ENCODE data around the gene ACSF2. TPM values are rescaled to one million over a fixed set of nuclear protein-coding genes. Genes with fewer than 3 reads are reported as not detected.
"Not testable (repeated sequence)": the region's sequence is repeated elsewhere in the genome, so short reads cannot be mapped to it uniquely, and the experiment has no call there.

The ACSF2 gene
- total and polyA plus RNA-seq, 2 donors (not counting 3 experiments of a cell fraction or from before 2014, with no cell fraction given) = 33.2 to 37.2 TPM

GRCh38 chr17:50397919-50398285 is 28.1 kb upstream of the ACSF2 start:
- Histone ChIP-seq H3K36me3 (ENCODE audit: control insufficient read depth in 2 of 2, extremely low read depth in 1 of 2, insufficient read depth in 2 of 2, low read length in 2 of 2) (peaks cover 17 to 20% of the 10 kb centered on the region in 2 experiments), H3K9ac (replicated peaks; ENCODE audit: extremely low read depth, insufficient read depth, low read length) (no peak overlapping the region), H3K9me3 (replicated peaks; ENCODE audit: control insufficient read depth, insufficient read depth, low read length) (no peaks in the 10 kb centered on the region), H3K27ac (ENCODE audit: insufficient read depth, low read depth, low read length) (no peak overlapping the region), H3K79me2 (ENCODE audit: control insufficient read depth, insufficient read depth, low read length) (peaks cover 44% of the 10 kb centered on the region), H4K20me1 (replicated peaks; ENCODE audit: control insufficient read depth, extremely low read depth, insufficient read depth, low read length) (peaks cover 3% of the 10 kb centered on the region), H3K27me3 (ENCODE audit: control insufficient read depth in 2 of 2, insufficient read depth in 2 of 2, low read length in 2 of 2) (peaks cover 0 to 2% of the 10 kb centered on the region in 2 experiments), H3K4me3 (replicated peaks in 1 of 3; ENCODE audit: insufficient read depth in 1 of 3, low read depth in 1 of 3, low read length in 3 of 3) (no peak overlapping the region), H3K9me1 (replicated peaks; ENCODE audit: control insufficient read depth, extremely low read depth, insufficient read depth, low read length) (no peaks in the 10 kb centered on the region), H3K4me2 (ENCODE audit: insufficient read depth, low read length) (peak overlapping the region; percentile 31), H3K4me1 (ENCODE audit: control insufficient read depth, extremely low read depth, insufficient read depth, low read length) (peaks cover 21% of the 10 kb centered on the region), H2AFZ (ENCODE audit: low read depth, low read length) (peak overlapping the region; percentile 66)
- dilution Hi-C loops (cut with MboI; ENCODE audit: extremely low pct_ligation_motif_present, low sequenced_read_pairs) (no loop called here), intact Hi-C loops (cut with micrococcal nuclease) (loop anchor here (1.0 to 2.0 kb wide), 2 partner anchors 29 to 81 kb away; partner anchors contain the start of gene ACSF2)
- FAIRE-seq (no peak), DNase-seq (ENCODE audit: low read depth, low spot score) (no peak)
- BruUV-seq (replicated peaks) = no TSS peak
- no peak for TF ChIP-seq JUN (IDR thresholded peaks at IDR 0.05; ENCODE audit: borderline replicate concordance, insufficient read depth, insufficient read length, low read depth)
- TF ChIP-seq CTCF (IDR thresholded peaks at IDR 0.05; ENCODE audit: extremely low read depth in 1 of 2, insufficient read depth in 1 of 2, low read depth in 1 of 2, low read length in 2 of 2) = no peak
- ChIA-PET POLR2A (interaction anchor here (0.8 to 1.7 kb wide), 2 partner anchors 32 to 81 kb away, joined by 3 to 8 read pairs; partner anchors contain the start of gene RSAD1), CTCF (interaction anchor here (0.7 to 4.6 kb wide), 24 partner anchors 9 to 241 kb away, joined by 3 to 44 read pairs (median 7); partner anchors contain the start of genes ACSF2 and RSAD1)

DNA sequence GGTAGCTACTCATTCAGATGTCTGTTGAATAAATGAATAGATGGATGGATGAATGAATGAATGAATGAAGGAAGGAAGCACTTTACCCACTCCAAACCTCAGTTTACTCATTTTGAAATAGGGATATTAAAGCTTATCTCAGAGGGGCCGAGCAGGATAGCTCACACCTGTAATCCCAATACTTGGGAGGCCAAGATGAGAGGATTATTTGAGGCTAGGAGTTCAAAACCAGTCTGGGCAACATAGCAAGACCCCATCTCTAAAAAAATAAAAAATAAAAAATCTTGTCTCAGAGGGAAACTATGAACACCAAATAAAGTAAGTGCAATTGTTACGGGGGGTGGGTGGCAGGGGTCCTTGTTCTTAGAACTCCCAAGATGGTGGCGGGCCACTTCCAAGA is 27.3 kb upstream of the ACSF2 start:
- BruUV-seq (replicated peaks); dilution Hi-C loops (cut with MboI; ENCODE audit: extremely low pct_ligation_motif_present, low sequenced_read_pairs); H3K27ac ChIP-seq (ENCODE audit: insufficient read depth, low read depth, low read length); POLR2A ChIA-PET; H3K27me3 ChIP-seq (ENCODE audit: control insufficient read depth in 2 of 2, insufficient read depth in 2 of 2, low read length in 2 of 2); H3K9me3 ChIP-seq (replicated peaks; ENCODE audit: control insufficient read depth, insufficient read depth, low read length); H3K4me2 ChIP-seq (ENCODE audit: insufficient read depth, low read length); H3K9ac ChIP-seq (replicated peaks; ENCODE audit: extremely low read depth, insufficient read depth, low read length); H4K20me1 ChIP-seq (replicated peaks; ENCODE audit: control insufficient read depth, extremely low read depth, insufficient read depth, low read length); intact Hi-C loops (cut with micrococcal nuclease); DNase-seq (ENCODE audit: low read depth, low spot score); H3K4me3 ChIP-seq (replicated peaks in 1 of 3; ENCODE audit: insufficient read depth in 1 of 3, low read depth in 1 of 3, low read length in 3 of 3); H2AFZ ChIP-seq (ENCODE audit: low read depth, low read length); FAIRE-seq; H3K9me1 ChIP-seq (replicated peaks; ENCODE audit: control insufficient read depth, extremely low read depth, insufficient read depth, low read length): not testable (repeated sequence)
- CTCF ChIA-PET = interaction anchor here (1.1 to 4.6 kb wide), 7 partner anchors 8 to 80 kb away, joined by 3 to 44 read pairs (median 17); partner anchors contain the start of genes ACSF2 and RSAD1
- peaks cover 21% of the 10 kb centered on the region for H3K4me1 ChIP-seq (ENCODE audit: control insufficient read depth, extremely low read depth, insufficient read depth, low read length)
- H3K36me3 ChIP-seq (ENCODE audit: control insufficient read depth in 2 of 2, extremely low read depth in 1 of 2, insufficient read depth in 2 of 2, low read length in 2 of 2) = peaks cover 10 to 12% of the 10 kb centered on the region in 2 experiments
- H3K79me2 ChIP-seq (ENCODE audit: control insufficient read depth, insufficient read depth, low read length) = peaks cover 36% of the 10 kb centered on the region

DNA sequence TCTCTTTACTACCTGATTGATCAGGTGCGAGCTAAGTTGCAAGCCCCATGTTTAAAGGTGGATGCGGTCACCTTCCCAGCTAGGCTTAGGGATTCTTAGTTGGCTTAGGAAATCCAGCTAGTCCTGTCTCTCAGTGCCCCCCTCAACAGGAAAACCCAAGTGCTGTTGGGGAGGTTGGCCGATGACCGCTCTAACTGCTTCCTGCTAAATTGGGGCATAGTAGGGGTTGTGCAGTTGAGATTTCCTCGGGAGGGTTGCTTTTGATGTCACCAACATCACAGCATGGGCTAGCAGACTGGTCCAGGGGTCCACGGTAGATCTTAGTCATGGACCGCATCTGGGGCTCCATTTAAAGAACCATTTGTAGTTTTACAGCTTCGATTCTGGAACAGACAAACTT is 26.4 kb upstream of the ACSF2 start:
- H3K4me3 ChIP-seq (replicated peaks in 1 of 3; ENCODE audit: insufficient read depth in 1 of 3, low read depth in 1 of 3, low read length in 3 of 3); H3K9me1 ChIP-seq (replicated peaks; ENCODE audit: control insufficient read depth, extremely low read depth, insufficient read depth, low read length); H3K9ac ChIP-seq (replicated peaks; ENCODE audit: extremely low read depth, insufficient read depth, low read length); H4K20me1 ChIP-seq (replicated peaks; ENCODE audit: control insufficient read depth, extremely low read depth, insufficient read depth, low read length); H2AFZ ChIP-seq (ENCODE audit: low read depth, low read length); H3K36me3 ChIP-seq (ENCODE audit: control insufficient read depth in 2 of 2, extremely low read depth in 1 of 2, insufficient read depth in 2 of 2, low read length in 2 of 2); H3K27ac ChIP-seq (ENCODE audit: insufficient read depth, low read depth, low read length); H3K9me3 ChIP-seq (replicated peaks; ENCODE audit: control insufficient read depth, insufficient read depth, low read length); intact Hi-C loops (cut with micrococcal nuclease); H3K4me2 ChIP-seq (ENCODE audit: insufficient read depth, low read length); dilution Hi-C loops (cut with MboI; ENCODE audit: extremely low pct_ligation_motif_present, low sequenced_read_pairs); FAIRE-seq; DNase-seq (ENCODE audit: low read depth, low spot score); H3K27me3 ChIP-seq (ENCODE audit: control insufficient read depth in 2 of 2, insufficient read depth in 2 of 2, low read length in 2 of 2); POLR2A ChIA-PET; BruUV-seq (replicated peaks): not testable (repeated sequence)
- Histone ChIP-seq H3K4me1 (ENCODE audit: control insufficient read depth, extremely low read depth, insufficient read depth, low read length) (peaks cover 19% of the 10 kb centered on the region), H3K79me2 (ENCODE audit: control insufficient read depth, insufficient read depth, low read length) (peaks cover 27% of the 10 kb centered on the region)
- CTCF ChIA-PET = interaction anchor here (1.4 to 4.6 kb wide), 2 partner anchors 22 to 80 kb away, joined by 7 to 44 read pairs; partner anchors contain the start of gene RSAD1

Data from endothelial cell of umbilical vein (primary cell).